GDM1 (cell line): ENCODE measurements around the gene NARF.

Experiments
- DNase-seq: peaks from one replicate; lab custom pipeline; 2025; lab: John Stamatoyannopoulos, UW

The NARF gene

DNA sequence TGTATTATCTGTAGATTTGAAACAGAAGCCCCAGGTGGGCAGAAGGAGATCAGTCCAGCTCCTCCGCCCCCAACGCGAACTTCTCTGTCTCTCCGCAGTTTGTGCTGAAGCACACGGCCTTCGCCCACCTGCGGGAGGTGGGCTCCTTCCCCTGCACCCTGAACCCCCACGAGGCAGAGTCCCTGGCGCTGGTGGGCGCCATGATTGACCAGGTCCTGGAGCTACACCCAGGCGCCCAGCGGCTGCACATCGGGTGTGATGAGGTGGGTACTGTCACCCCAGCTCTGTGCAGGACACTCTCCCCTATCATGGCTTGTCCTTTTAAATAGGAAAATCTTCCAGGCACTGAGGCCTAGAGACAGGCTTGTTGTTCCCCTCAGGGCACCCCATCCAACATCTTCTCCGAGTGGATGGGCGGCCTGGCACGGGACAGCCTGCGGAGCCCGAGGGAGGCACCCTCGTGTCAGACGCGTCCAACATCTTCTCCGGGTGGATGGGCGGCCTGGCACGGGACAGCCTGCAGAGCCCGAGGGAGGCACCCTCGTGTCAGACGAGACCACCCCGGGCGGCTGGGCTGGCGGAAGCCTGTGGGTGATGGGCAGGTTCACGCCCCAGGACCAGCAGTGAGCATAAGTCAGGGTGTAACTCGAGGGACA lies 24.9 kb upstream of the NARF start:
- DNase-seq = no peak

DNA sequence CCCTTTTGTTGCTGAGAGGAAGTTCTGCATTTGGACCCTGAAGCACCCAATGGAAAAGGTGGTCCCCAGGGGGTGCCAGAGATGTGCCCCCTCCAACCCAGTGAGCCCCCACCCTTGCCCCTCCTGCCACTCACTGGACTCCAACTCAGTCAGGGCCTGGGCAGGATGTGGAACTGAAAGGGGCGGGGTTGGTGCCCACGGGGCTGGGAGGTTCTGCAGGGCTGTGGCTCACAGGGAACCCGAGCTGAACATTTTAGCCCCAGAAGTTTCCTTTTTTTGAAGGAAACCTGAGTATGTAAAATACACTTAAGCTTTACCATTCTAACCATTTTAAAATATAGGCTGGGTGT lies 24.4 kb upstream of the NARF start:
- DNase-seq = no peak

GRCh38 chr17:82435103-82435502 lies 23.4 kb upstream of the NARF start:
- no peak for DNase-seq

DNA sequence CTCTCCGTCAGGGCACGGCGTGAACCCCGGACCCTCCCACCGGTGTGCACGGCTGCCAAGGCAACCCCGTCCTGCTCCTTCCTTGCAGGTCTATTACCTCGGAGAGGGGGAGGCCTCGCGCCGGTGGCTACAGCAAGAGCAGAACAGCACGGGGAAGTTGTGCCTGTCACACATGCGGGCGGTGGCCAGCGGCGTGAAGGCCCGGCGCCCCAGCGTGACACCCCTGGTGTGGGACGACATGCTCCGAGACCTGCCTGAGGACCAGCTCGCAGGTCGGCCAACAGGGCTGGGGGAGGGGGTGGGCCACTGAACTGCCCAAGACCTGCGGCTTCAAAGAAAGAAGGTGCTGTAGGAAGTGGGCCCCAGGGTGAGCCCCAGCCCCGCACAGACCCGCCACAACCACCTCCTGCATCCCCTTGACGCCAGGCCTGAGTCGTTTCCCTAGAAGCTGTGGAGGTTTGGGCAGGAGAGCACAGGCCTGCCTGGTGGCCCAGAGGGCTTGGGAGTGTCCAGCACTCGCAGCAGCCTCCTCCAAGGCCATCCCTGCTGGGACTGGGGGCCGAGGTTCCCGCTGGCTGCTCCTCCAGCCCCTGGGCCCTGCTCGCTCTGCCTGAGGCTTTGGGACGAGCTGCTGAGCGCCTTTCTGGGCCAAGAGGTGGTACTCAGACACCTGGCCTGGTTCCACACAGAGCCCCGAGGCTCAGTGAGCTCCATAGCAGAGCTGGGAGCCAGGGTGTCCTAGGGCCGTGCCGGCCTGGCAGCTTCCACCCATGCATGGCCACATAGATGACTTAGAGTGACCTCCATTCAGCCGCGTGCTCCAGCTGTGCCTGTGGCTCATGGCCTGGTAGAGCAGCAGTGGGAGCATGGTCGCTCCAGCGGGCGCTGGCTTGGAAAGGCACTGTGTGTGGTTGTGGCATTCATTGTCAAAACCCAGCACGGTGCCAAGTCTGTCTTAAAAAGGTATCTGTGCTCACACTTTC lies 22.6 kb upstream of the NARF start:
- no peak for DNase-seq

DNA sequence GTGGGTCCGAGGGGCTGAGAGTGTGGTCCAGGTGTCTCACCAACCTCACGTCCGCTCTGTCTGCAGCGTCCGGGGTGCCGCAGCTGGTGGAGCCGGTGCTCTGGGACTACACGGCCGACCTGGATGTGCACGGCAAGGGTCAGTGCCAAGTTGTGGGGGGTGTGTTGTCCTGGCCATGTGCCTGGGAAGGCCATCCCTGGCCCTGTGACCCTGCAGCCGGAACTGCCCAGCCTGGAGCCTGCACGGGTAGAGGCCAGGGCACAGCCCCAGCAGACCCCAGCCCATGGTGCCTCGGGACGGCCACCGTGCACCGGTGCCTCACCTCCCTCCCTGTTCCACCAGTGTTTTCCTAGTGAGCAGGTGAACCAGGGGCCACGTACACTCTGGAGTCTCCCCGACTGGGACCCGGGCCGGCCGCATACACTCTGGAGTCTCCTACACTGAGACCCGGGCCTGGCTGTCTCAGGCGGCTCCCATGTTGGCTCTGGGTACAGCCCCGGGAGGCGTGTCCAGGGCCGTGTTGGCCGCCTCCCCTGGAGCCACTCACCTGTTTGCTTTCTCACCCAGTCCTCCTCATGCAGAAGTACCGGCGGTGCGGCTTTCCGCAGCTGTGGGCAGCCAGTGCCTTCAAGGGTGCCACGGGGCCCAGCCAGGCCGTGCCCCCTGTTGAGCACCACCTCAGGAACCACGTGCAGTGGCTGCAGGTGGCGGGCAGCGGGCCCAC lies 21.8 kb upstream of the NARF start:
- DNase-seq = no peak

DNA sequence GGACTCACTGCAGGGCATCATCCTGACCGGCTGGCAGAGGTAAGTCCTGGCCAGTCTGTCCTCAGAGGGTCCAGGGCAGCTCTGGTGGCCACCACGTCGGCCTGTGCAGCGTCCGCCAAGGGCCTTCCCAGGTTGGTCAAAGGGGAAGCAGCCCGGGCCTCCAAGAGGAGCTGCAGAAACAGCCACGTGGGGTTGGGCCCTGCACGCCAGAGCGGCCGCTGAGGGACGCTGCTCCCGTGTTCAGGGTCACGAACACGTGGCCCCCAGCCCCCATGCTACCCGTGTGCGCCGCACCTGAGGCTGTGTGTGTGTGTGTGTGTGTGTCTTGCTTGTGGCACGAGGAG lies 21.2 kb upstream of the NARF start:
- no peak for DNase-seq

DNA sequence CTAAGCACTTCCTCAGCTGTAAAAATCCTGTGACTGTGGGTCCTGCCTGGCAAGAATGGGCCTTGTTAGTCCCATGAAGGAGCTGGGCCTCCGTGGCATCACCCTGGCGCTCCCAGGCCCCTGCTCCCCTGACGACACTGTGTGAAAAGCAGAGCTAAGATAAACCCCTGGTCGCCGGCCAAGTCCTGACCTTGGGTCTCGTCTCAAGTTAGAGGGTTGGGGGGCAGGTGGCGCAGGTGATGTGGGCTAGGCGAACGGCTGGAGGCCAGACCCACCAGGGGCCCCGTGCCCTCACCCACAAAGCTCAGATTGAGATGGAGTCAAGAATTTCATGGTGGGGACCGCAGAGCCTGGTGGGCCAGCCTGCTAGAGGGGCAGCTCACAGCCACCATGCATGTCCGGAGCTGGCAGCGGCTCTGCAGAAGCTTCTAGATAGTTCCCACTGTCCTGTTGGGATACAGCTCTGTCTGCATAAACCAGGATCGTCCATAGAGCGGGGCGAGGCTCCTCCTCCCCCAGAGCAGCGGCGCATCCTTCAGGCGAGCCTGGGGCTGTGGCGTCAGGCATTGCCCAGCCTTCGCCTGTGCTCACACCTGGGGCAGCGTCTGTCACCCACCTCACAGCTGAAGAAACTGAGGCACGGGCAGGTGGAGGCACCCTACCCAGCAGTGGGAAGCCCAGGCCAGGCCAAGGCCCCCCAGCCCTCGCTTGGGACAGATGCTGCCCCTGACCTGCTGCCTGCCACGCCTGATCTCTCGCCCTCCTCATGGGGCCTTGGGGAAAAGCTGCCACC lies 19.9 kb upstream of the NARF start:
- no peak for DNase-seq

- DNase-seq = no peak
Observed at GRCh38 chr17:82439194-82439828, 19.2 kb upstream of the NARF start.

DNA sequence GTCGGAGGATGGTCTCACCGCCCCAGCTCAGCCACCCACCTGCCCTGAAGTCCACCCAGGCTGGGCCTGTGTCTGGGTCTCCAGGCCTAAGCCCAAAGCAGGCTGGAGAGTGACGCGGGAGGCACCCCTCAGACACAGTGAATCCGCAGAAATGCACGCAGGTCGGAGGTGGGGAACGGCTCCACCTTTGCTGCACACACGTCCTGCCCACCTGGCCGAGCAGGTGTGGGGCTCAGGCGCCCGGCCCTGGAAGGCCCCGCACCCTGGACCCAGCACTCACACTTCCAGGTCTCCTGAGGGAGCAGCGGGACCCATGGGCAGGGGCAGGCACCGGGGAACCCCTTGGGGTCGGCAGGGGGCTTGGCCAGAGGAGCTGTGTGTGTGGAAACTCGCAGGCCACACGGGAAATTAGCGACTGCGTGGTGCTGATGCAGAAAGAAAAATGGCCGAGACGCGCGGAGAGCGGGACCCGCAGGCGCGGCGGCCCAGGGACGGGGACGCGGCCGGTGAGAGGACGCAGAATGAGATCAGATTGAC lies 18.6 kb upstream of the NARF start:
- no peak for DNase-seq

DNA sequence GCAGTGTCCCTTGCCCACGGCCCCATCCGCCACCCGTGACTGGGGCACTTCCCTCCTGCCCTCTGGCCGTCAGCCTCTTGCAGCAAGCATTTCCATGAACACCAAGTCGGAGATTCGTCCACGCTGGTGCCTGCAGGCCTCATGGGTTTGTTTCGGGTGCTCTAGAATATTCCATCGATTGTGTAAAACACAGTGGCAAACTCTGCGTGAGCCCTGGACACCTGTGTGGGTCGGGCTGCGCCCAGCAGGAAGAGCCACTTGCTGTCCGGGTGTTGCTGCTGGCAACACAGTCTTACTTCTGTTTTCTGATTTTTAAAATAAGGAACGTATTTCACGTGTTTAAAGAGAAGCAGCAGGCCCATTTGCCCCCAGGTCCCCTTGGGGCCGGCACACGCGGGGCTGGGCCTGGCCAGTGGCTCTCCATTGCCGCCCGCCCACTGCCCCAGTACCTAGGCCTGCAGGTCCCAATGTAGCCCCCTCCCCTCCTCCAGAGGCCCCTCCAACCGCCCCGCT lies 18.0 kb upstream of the NARF start:
- no peak for DNase-seq

GRCh38 chr17:82440991-82441627 lies 17.4 kb upstream of the NARF start:
- no peak for DNase-seq

- DNase-seq = no peak
Observed at GRCh38 chr17:82441691-82442487, 16.7 kb upstream of the NARF start.

DNA sequence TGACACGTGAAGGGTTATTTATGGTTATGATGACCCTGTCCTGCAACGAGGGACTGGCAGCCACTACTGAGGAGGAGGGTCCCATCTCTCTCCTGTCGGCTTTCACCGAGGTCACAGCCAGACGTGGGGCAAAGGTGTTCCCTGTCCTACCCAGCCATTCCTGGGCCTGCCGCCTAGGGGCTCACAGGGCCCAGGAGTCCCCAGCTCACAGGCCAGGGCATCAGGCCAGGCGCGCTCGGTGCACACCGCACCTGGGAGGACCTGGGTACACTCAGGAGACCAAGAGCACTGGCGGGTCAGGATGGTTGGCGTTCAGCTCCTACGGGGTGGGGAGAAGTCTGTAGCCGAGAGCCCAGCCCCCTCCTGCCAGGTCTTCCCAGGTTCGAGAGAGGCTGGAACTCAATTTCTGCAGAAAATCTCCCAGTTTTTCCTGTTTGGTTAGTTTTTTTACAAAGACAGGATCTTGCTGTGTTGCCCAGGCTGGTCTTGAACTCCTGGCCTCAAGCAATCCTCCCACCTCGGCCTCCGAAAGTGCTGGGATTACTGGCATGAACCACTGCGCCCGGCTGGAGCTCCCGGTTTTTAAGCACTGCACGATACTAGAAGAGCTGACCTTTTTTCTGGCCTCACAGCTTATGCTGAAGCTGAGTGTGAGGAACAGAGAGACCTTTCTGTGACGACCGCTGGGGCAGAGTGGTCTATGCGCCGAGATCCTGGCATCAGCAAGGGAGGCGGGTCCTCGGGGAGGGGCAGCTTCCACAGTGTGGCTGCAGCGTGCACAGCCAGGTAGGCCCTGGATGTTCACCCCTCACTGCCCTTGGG lies 15.7 kb upstream of the NARF start:
- no peak for DNase-seq

- no peak for DNase-seq
Observed at GRCh38 chr17:82443465-82444283, 14.9 kb upstream of the NARF start.

GRCh38 chr17:82444284-82444893 lies 14.2 kb upstream of the NARF start:
- DNase-seq = no peak

DNA sequence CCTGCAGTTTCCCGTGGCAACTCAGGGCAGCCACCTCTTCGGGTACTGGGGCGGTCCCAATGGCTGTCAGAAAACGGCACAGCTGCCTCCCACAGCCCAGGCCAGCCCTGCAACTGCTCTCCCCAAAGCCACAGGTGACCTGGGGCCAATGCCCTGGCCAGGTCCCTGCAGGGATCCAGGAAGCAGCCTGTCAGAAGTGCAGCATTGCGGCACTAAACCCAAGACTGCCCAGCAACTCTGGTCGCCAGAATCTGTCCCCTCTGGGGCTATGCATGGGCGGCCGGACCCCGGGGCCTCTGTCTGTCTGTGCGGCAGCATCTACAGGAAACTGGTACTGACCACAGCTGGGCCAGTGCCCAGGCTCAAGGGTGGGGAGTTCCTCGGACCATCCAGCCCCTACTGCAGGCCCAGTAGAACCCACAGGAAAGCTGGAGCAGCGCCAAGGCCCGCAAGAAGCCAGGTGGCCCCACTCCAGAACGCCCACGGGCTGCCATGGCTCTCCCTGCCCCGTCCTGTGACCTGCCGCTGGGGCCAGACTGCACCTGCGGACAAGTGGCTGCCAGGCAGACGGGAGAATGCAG lies 13.5 kb upstream of the NARF start:
- DNase-seq = no peak

DNA sequence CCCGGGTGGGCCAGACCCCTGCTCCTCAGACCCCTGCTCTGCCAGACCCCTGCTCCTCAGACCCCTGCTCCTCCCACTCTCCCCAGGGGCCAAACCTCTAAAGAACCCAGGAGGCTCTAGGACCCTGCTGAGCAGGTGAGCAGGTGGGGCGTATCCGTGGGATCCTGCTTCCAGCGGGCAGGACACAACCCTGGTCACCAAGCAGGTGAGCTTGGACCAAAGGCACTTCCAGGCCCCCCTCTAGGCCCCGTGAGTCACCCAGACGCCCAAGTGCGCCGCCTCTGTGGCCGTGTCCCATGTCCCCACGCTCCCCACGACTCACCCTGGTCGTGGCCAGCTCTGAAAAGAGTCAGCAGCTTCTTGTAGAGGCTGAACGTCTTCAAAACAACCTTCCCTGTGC lies 13.0 kb upstream of the NARF start:
- DNase-seq = no peak
